GM19099 (cell line): Measurements from ENCODE around the gene MR1.
A peak's percentile ranks its signal among the peaks of the same experiment; 100 is the strongest.

Source experiments
- POLR2A ChIP-seq: IDR thresholded peaks from 3 replicates; pipeline ENCODE4 v1.6.1; 2011; ENCODE audit warnings: low read depth; ENCODE audit not compliant: insufficient read length; ENCODE audit errors: extremely low read depth

Gene MR1

GRCh38 chr1:181103399-181103798 is 69.6 kb downstream of the MR1 start:
- TF ChIP-seq POLR2A = no peak

- no peak for TF ChIP-seq POLR2A
These were observed 70.4 kb downstream of the MR1 start for GRCh38 chr1:181104042-181104789.

GRCh38 chr1:181104790-181105133 is 71.0 kb downstream of the MR1 start:
- TF ChIP-seq POLR2A = no peak

- peak; percentile 62 for TF ChIP-seq POLR2A
These were observed 71.6 kb downstream of the MR1 start for GRCh38 chr1:181105134-181106021.

GRCh38 chr1:181106022-181106312 is 72.2 kb downstream of the MR1 start:
- TF ChIP-seq POLR2A = no peak

GRCh38 chr1:181106479-181106878 is 72.7 kb downstream of the MR1 start:
- no peak for TF ChIP-seq POLR2A

- TF ChIP-seq POLR2A = no peak
These were observed 73.9 kb downstream of the MR1 start for GRCh38 chr1:181107711-181108110.

GRCh38 chr1:181108304-181108867 is 74.6 kb downstream of the MR1 start:
- TF ChIP-seq POLR2A = no peak

GRCh38 chr1:181110013-181110412 is 76.2 kb downstream of the MR1 start:
- TF ChIP-seq POLR2A = no peak
